Measurements from ENCODE around the gene DNAJC17.

The DNAJC17 gene

GRCh38 chr15:40763801-40764628, 43.3 kb downstream of the DNAJC17 start, which contains the start of gene GCHFR:
TSS of gene GCHFR (plus strand) at chr15:40764068. CDS start at chr15:40764181, 113 bp downstream.
- DNase-seq, result no peak

- no peak for DNase-seq
Observed at GRCh38 chr15:40762919-40763800, 44.1 kb downstream of the DNAJC17 start.

- DNase-seq, result no peak
Observed at GRCh38 chr15:40759961-40760360, 47.3 kb downstream of the DNAJC17 start.

- no peak for DNase-seq
Observed at GRCh38 chr15:40756938-40757337, 50.3 kb downstream of the DNAJC17 start.

GRCh38 chr15:40755812-40756208, 51.5 kb downstream of the DNAJC17 start:
- no peak for DNase-seq

- DNase-seq, result peak; percentile 68 to 75
Observed at GRCh38 chr15:40754883-40755811, 52.1 kb downstream of the DNAJC17 start, which contains the start of gene RMDN3. TSS of gene RMDN3 (minus strand) at chr15:40755254. CDS start at chr15:40754783, 471 bp downstream.

GRCh38 chr15:40754574-40754882, 52.7 kb downstream of the DNAJC17 start:
- DNase-seq, result no peak

GRCh38 chr15:40751745-40752144, 55.5 kb downstream of the DNAJC17 start:
- no peak for DNase-seq

GRCh38 chr15:40750885-40751284, 56.4 kb downstream of the DNAJC17 start:
- DNase-seq, result no peak

GRCh38 chr15:40749151-40749630, 58.1 kb downstream of the DNAJC17 start:
- DNase-seq, result no peak

GRCh38 chr15:40747685-40748631, 59.3 kb downstream of the DNAJC17 start:
- DNase-seq, result no peak

- no peak for DNase-seq
Observed at GRCh38 chr15:40746916-40747418, 60.3 kb downstream of the DNAJC17 start.

GRCh38 chr15:40744815-40745152, 62.5 kb downstream of the DNAJC17 start:
- no peak for DNase-seq

GRCh38 chr15:40743921-40744814, 63.1 kb downstream of the DNAJC17 start:
- DNase-seq, result no peak

GRCh38 chr15:40743485-40743901, 63.8 kb downstream of the DNAJC17 start:
- no peak for DNase-seq

GRCh38 chr15:40739854-40740253, 67.4 kb downstream of the DNAJC17 start:
- no peak for DNase-seq

- no peak for DNase-seq
Observed at GRCh38 chr15:40739047-40739446, 68.2 kb downstream of the DNAJC17 start.

- DNase-seq, result no peak
Observed at GRCh38 chr15:40737048-40737447, 70.2 kb downstream of the DNAJC17 start.

- DNase-seq, result no peak
Observed at GRCh38 chr15:40736575-40736974, 70.7 kb downstream of the DNAJC17 start.

- DNase-seq, result no peak
Observed at GRCh38 chr15:40731034-40731433, 76.2 kb downstream of the DNAJC17 start.
